Activated CD8-positive, alpha-beta T cell treated with anti-CD3 and anti-CD28 coated beads for 36 hours (primary cell): ENCODE data around the gene SARS1. TPM values are rescaled to one million over a fixed set of nuclear protein-coding genes. Genes with fewer than 3 reads are reported as not detected.
"Not testable (repeated sequence)": the region's sequence is repeated elsewhere in the genome, so short reads cannot be mapped to it uniquely, and the experiment has no call there.

Experiments
- ATAC-seq: fragments of 200-7000 bp; cut with Tn5 transposase; one replicate; pipeline ENCODE4 v1.10.0; 2021; ENCODE audit warnings: mild to moderate bottlenecking, moderate library complexity
- CTCF ChIA-PET: fragments of 350-600 bp; sonication (Branson Sonifier 250); formaldehyde crosslinking; loops from one replicate; lab custom pipeline; 2021; ENCODE audit warnings: antibody characterized with exemption; lab: Charles Lee
- POLR2A ChIA-PET: fragments of 350-600 bp; sonication (Branson Sonifier 250); formaldehyde crosslinking; loops from one replicate; lab custom pipeline; 2021; ENCODE audit warnings: antibody characterized with exemption; lab: Charles Lee
- DNase-seq: peaks from one replicate; pipeline ENCODE4 v3.0.0-alpha.2; 2020
- H3K27ac Mint-ChIP-seq: one replicate; pipeline ENCODE4 v1.8.0; 2021; ENCODE audit warnings: mild to moderate bottlenecking, mixed read lengths
- H3K27me3 Mint-ChIP-seq: one replicate; pipeline ENCODE4 v1.8.0; 2021; ENCODE audit warnings: mixed read lengths
- H3K36me3 Mint-ChIP-seq: one replicate; pipeline ENCODE4 v1.8.0; 2021; ENCODE audit warnings: low read depth, mixed read lengths
- H3K4me1 Mint-ChIP-seq: one replicate; pipeline ENCODE4 v1.8.0; 2021; ENCODE audit warnings: low read depth, mixed read lengths
- H3K4me3 Mint-ChIP-seq: one replicate; pipeline ENCODE4 v1.8.0; 2021; ENCODE audit warnings: mild to moderate bottlenecking, moderate library complexity, mixed read lengths
- H3K9me3 Mint-ChIP-seq: one replicate; pipeline ENCODE4 v1.8.0; 2021; ENCODE audit warnings: mixed read lengths
- intact Hi-C: fragments of 100-400 bp; cut with micrococcal nuclease; formaldehyde crosslinking; loops from one replicate; pipeline ENCODE4 v1.10.0; 2022
- total RNA-seq, 2 experiments: library from RNA; stranded (reverse); gene quantifications; one replicate each; pipeline ENCODE4 v1.2.3, GENCODE V29; 2021
- TF ChIP-seq, protein P1 (sequence below): fragments of 200-600 bp; IDR thresholded peaks from one replicate; pipeline ENCODE4 v1.8.0; 2022; ENCODE audit warnings: antibody characterized with exemption, mild to moderate bottlenecking

The SARS1 gene
- total RNA-seq, 2 experiments from 2014 or later, result 226 to 228 TPM

DNA sequence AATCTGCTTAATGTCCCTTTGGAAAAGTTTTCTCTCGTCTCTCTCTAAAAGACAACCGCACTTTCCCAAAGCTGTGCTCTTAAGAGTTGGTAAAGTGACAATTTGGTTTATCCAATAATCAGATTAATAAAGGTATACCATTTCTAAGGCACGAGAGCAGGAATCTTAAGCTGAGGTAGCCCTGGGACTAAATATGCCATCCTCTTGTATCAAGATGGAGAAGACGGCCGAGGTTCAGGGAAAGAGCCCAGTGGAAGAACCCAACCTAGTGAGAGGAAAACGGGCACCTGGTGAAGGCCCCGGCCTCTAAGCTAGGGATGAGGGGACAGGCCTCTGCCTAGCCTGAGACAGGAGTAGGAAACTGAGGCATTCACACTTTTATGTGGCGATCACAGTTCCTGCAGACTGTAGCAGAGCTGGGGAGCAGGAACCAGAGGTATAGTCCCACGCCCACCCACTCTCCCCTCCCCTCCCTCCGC lies 334 bp upstream of the SARS1 start:
- POLR2A ChIA-PET, result interaction anchor here (1.0 to 3.1 kb wide), 12 partner anchors 11 to 271 kb away, joined by 3 to 28 read pairs (median 7); partner anchors contain the start of genes ATXN7L2, PSMA5 and SORT1
- H3K4me1 Mint-ChIP-seq, result peaks cover 26% of the 10 kb centered on the region
- no peak for DNase-seq
- CTCF ChIA-PET, result interaction anchor here (1.0 to 4.3 kb wide), 11 partner anchors 10 to 319 kb away, joined by 3 to 39 read pairs (median 7); a partner anchor contains a TSS
- H3K9me3 Mint-ChIP-seq, result no peaks in the 10 kb centered on the region
- intact Hi-C loops, result loop anchor here (5.0 kb wide), 1 partner anchor 184 kb away; the partner anchor contains the start of gene SORT1
- H3K4me3 Mint-ChIP-seq, result peak overlapping the region; percentile 100
- TF ChIP-seq, protein P1, sequence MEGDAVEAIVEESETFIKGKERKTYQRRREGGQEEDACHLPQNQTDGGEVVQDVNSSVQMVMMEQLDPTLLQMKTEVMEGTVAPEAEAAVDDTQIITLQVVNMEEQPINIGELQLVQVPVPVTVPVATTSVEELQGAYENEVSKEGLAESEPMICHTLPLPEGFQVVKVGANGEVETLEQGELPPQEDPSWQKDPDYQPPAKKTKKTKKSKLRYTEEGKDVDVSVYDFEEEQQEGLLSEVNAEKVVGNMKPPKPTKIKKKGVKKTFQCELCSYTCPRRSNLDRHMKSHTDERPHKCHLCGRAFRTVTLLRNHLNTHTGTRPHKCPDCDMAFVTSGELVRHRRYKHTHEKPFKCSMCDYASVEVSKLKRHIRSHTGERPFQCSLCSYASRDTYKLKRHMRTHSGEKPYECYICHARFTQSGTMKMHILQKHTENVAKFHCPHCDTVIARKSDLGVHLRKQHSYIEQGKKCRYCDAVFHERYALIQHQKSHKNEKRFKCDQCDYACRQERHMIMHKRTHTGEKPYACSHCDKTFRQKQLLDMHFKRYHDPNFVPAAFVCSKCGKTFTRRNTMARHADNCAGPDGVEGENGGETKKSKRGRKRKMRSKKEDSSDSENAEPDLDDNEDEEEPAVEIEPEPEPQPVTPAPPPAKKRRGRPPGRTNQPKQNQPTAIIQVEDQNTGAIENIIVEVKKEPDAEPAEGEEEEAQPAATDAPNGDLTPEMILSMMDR, result no peak
- peak overlapping the region; percentile 55 for H3K27ac Mint-ChIP-seq
- no peak for ATAC-seq
- H3K27me3 Mint-ChIP-seq, result no peaks in the 10 kb centered on the region
- H3K36me3 Mint-ChIP-seq, result peaks cover 31% of the 10 kb centered on the region

DNA sequence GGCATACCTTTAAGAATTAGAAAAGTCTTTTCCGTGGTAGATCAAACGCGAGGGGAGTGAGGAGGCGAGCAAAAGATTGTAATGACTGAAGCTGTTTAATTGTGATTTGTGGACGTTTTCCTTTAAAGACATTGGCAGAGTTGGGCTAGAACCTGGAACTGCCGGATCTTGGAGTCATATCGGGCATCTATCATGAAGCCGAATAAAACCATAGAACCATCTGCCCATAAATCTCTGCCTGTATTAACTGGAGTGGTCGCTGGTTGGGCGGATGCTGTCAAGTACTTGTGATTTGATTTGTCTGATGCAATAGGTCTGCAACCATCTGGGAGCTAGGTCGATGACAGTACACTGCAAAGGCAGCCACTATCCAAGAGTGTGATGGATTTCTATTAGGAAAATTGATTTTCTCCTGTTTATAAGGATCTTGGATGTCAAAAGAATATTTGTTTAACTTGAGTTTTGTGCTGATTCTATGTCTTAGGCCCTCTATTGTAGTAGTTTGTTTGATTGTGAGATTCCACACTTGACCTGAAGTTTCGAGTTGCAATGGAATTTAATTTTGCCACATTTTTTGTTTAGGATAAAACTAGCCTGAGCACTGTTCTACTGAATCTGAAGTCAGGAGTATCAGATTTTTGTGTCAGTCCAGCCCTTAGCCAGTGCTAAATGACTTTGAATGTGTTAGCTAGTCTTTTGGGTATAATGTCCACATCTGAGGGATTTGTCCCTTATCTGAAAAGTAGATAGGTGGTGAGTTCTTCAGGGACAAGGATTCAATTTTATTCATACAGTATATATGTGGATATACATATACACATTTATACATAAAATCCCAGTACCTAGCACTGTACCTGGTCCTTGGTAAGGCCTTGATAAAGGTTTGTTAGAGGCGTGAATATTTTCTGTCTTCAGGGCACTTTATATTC lies 1.2 kb downstream of the SARS1 start:
- H3K4me3 Mint-ChIP-seq, result peak overlapping the region; percentile 100
- TF ChIP-seq, protein P1, result no peak
- peak; percentile 77 for DNase-seq
- H3K27ac Mint-ChIP-seq, result peak overlapping the region; percentile 99
- intact Hi-C loops, result loop anchor here (5.0 kb wide), 1 partner anchor 182 kb away; the partner anchor contains the start of gene SORT1
- ChIA-PET POLR2A (interaction anchor here (0.7 to 3.1 kb wide), 23 partner anchors 9 to 1543 kb away, joined by 3 to 28 read pairs (median 4); partner anchors contain the start of genes AMIGO1, GSTM4, PSMA5 and SORT1), CTCF (interaction anchor here (1.0 to 4.3 kb wide), 12 partner anchors 9 to 318 kb away, joined by 3 to 39 read pairs (median 4); partner anchors contain the start of gene CYB561D1)
- no peaks in the 10 kb centered on the region for H3K27me3 Mint-ChIP-seq
- peaks cover 40% of the 10 kb centered on the region for H3K36me3 Mint-ChIP-seq
- peak; percentile 58 for ATAC-seq
- H3K4me1 Mint-ChIP-seq, result peaks cover 30% of the 10 kb centered on the region
- H3K9me3 Mint-ChIP-seq, result peaks cover 2% of the 10 kb centered on the region

DNA sequence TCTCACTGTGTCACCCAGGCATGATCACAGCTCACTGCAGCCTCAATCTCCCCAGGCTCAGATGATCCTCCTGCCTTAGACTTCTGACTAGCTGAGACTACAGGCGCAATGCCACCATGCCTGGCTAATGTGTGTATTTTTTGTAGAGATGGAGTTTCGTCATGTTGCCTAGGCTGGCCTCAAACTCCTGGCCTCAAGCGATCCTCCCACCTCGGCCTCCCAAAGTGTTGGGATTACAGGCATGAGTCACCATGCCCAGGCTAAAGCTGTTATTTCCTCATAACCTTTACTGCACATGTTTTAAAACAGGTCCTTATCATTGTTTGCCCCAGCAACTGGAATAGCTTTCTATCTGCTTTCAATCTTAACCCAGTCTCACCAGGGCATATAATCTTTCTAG lies 2.9 kb downstream of the SARS1 start:
- DNase-seq (no peak), ATAC-seq (no peak)
- Mint-ChIP-seq H3K27ac (peak overlapping the region; percentile 99), H3K4me3 (peak overlapping the region; percentile 100), H3K36me3 (peaks cover 49% of the 10 kb centered on the region), H3K9me3 (peaks cover 2% of the 10 kb centered on the region), H3K27me3 (no peaks in the 10 kb centered on the region), H3K4me1 (peaks cover 40% of the 10 kb centered on the region)
- TF ChIP-seq, protein P1, result no peak
- intact Hi-C loops, result no loop called here
- CTCF ChIA-PET, result interaction anchor here (0.6 to 2.0 kb wide), 7 partner anchors 15 to 316 kb away, joined by 3 to 6 read pairs (median 4); a partner anchor contains a TSS
- POLR2A ChIA-PET, result interaction anchor here (1.1 to 3.1 kb wide), 3 partner anchors 12 to 209 kb away, joined by 3 to 14 read pairs (median 3); no protein-coding TSS in a partner anchor

DNA sequence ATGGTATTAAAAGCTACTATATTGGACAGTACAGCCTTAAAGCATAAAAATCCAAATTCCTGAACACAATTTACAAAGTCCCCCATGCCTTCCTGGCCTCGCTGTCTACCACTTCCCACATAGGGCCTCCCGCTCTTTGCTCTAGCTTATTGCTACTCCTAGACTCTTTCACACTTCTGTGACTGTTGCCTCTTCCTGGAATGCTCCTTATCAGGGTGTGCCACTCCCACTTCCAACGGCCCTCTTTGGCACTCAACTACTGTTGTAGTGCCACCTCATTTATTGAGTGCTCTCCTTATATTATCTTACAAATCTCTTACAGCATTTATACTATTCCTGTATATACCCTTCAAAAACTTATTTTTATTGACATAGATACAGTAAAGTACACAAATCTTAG lies 4.8 kb downstream of the SARS1 start:
- ChIA-PET CTCF (no interaction called here), POLR2A (no interaction called here)
- Mint-ChIP-seq H3K4me3 (no peak overlapping the region), H3K27me3 (no peaks in the 10 kb centered on the region), H3K27ac (peak overlapping the region; percentile 67), H3K36me3 (peaks cover 62% of the 10 kb centered on the region), H3K4me1 (peaks cover 48% of the 10 kb centered on the region), H3K9me3 (peaks cover 2% of the 10 kb centered on the region)
- intact Hi-C loops, result no loop called here
- DNase-seq (no peak), ATAC-seq (no peak)
- TF ChIP-seq, protein P1, result no peak

DNA sequence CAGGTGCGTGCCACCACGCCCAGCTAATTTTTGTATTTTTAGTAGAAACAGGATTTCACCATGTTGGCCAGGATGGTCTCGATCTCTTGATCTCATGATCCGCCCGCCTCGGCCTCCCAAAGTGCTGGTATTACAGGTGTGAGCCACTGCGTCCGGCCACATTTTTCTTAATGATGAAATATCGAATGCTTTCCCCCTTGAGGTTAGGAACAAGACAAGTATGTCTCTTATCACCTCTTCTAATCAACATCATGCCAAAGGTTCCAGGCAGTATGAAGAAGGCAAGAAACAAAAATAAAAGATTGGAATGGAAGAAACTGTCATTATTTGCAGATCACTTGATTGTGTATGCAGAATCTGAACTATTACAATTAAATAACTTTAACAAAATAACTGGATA lies 7.5 kb downstream of the SARS1 start:
- H3K9me3 Mint-ChIP-seq, intact Hi-C loops, H3K27me3 Mint-ChIP-seq, H3K4me3 Mint-ChIP-seq, ATAC-seq, CTCF ChIA-PET, DNase-seq: not testable (repeated sequence)
- POLR2A ChIA-PET, result interaction anchor here (0.6 kb wide), 1 partner anchor 133 kb away, joined by 3 read pairs; no protein-coding TSS in a partner anchor
- H3K4me1 Mint-ChIP-seq, result peaks cover 52% of the 10 kb centered on the region
- H3K27ac Mint-ChIP-seq, result peak overlapping the region; percentile 28
- peaks cover 55% of the 10 kb centered on the region for H3K36me3 Mint-ChIP-seq
